Measurements from ENCODE around the gene SLC30A7.
"Not testable (repeated sequence)": the region's sequence is repeated elsewhere in the genome, so short reads cannot be mapped to it uniquely, and the experiment has no call there.

Gene SLC30A7, protein sequence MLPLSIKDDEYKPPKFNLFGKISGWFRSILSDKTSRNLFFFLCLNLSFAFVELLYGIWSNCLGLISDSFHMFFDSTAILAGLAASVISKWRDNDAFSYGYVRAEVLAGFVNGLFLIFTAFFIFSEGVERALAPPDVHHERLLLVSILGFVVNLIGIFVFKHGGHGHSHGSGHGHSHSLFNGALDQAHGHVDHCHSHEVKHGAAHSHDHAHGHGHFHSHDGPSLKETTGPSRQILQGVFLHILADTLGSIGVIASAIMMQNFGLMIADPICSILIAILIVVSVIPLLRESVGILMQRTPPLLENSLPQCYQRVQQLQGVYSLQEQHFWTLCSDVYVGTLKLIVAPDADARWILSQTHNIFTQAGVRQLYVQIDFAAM

DNA sequence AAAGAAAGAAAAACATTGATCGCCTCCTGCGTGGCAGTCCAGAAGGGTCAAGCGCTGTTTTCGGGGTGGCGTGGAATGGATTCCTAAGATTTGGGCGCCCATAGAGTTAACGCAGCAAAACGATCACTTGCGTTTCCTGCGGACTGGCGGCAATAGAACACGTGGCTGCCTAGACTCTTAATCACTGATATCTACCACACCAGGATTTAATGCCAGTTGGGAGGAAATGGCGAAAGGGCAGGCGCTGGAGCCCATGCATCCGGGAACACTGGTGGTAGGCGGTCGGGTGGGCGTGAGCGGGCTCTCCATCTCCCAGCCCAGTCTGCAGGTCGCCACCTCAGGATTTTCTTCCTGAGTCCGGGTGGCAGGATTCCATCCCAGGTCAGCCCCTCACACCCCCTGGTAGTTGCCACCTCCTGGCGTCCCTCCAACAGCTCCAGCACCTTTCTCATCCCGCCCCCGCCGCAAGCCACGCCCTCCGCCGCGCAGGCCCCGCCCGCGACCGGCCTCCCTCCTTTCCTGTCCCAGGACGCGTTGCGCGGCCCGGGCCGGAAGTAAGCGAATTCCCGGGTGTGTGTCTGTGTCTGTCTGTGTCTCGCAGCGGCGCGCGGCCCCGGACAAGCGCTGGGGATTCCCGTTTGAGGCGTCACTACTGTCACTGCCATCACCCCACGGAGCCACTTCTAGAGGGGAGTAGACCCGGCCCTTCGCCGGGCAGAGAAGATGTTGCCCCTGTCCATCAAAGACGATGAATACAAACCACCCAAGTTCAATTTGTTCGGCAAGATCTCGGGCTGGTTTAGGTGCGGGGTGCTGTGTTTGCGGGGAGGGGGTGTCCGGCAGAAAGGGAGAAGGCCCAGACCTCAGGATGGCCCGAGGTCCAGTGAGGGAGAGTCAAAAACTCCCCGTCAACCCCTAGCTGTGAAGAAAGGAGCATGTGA is at the start of gene SLC30A7:
TSS of gene SLC30A7 (plus strand) at position 551 of the 941 bp plus-strand sequence. CDS start at position 724, 173 bp downstream.
- DNase-seq: peak; percentile 96

DNA sequence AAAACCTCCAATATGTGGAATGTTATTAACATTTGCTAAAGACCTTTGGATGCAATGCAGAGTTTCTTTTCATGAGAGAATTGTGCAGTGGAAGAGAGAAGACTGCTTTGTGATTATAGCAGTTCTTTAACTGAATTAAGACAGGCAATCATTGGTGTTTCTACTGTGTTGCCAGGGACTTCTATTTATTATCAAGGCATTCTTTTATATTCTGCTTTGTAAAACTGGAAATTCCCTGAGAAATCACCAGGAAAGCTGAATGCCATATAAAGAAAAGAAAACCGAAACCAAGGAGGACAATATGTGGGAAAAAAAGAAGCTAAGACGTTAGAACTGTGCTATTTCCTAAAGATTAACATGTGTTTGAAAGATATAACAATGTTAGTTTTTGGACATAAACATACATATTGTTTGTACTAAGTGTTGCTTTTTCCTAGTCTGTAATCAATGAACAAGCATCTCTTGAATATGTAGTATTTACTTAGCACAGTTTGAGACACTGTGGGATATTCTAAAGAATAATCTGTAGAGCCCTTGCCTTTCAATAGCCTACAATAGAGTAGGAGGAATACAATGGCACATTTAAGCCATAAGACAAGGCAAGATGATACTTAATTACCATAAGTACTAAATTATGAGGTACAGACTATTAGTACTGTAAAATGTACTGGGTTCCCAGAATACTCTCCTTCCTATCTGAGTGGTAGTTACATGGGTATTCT is 48.4 kb upstream of the SLC30A7 start:
- DNase-seq: no peak

DNA sequence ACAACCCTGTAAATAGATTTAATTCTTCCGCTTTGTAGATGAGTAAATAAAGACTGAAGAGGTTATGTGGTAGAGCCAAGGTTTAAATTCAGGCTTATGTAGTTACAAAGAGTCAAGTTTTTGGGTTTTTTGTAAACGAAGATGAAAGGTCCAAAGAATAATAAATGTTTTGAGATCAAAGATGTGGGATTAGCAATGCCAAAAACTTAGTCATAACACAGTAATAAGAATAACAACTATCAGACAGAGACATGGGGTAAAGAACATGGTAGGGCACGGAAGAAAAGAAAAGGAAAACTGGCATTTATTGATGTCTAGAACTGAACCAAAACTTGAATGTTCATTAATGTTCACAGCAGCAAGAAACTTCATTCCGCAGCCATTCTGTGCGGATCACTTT is 44.2 kb upstream of the SLC30A7 start:
- no peak for DNase-seq

DNA sequence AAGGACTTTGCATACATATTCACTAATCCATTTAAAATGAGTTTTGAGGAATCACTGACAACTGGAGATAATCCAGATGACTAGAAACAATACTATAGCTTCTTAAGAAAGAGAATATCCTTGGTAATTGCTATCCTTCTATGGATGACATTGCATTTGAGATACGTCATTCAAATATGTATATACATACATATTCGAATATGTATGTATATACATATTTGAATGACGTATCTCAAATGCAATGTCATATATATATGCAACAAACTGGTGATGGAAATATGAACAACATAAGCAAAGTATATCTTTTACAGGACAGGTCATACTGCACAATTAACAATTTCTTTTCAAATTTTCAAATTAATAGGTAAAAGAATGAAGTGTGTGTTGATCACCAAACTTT is 42.9 kb upstream of the SLC30A7 start:
- DNase-seq: no peak

DNA sequence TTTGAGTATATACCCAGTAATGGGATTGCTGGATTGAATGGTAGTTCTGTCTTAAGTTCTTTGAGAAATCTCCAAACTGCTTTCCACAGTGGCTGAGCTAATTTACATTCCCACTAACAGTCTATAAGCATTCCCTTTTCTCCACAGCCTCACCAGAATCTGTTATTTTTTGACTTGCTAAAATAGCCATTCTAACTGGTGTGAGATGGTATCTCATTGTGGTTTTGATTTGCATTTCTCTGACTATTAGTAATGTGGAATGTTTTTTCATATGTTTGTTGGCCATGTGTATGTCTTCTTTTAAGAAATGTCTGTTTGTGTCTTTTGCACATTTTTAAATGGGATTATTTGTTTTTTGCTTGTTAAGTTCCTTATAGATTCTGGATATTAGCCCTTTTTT is 40.8 kb upstream of the SLC30A7 start:
- DNase-seq: not testable (repeated sequence)

DNA sequence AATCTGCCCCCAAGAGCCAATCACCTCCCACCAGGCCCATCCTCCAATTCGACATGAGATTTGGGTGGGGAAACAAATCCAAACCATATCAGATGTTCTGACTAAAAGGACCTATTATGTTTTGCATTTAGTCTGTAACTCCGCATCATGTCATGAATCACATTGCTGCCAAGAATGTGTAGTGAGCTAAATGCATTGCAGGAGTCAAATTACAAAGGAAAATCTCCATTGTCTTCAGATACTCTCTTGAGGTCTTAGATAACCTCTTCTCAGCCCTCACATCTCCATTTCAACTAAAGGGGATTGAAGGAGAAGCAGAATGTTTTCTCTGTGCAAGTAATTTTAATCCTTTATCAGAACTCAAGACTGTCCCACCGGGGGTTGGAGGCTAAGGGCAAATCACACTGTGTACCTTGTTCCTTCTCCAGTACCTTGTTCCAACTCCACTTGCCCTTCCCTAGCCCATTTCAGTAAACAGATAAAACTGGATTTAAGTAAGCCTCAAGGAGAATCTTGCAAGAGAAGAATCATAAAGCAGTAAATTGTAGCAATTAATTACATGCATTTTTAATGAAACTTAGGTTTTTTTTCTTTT is 35.4 kb upstream of the SLC30A7 start:
- DNase-seq: no peak

DNA sequence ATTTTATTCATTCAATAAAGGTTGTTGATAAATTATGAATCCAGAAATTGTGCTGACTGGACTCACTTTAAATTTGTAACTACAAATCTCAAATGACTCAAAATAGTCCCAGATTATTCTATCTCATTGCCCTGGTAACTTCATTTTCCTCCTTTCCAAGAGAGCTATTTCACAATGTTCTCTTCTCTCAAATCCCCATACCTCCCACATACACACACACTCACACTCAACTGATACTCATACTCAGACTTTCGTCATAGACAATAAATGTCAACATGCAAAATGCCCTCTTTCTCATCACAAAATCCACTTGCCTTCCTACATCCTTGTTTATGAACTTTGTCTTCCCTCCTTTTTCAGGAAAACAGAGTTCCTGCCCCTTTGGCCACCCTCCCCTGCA is 34.5 kb upstream of the SLC30A7 start:
- DNase-seq: no peak

DNA sequence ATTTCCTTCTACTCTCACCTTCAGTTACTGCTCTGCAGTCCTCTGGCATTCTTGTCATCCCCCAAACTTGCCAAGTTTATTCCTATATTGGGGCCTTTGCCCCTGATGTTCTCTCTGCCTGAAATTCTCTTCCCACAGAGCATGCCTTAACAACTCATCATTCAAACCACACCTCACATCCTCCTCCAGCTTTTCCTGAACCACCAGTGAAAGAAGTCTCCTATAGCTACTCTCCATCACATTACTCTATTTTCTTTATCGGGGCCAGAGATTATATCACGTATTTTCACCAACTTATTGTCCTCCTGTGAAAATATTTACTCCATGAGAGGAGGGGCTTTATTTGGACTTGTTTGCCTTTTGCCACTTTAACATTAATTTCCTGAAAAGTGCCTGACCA is 33.3 kb upstream of the SLC30A7 start:
- no peak for DNase-seq

DNA sequence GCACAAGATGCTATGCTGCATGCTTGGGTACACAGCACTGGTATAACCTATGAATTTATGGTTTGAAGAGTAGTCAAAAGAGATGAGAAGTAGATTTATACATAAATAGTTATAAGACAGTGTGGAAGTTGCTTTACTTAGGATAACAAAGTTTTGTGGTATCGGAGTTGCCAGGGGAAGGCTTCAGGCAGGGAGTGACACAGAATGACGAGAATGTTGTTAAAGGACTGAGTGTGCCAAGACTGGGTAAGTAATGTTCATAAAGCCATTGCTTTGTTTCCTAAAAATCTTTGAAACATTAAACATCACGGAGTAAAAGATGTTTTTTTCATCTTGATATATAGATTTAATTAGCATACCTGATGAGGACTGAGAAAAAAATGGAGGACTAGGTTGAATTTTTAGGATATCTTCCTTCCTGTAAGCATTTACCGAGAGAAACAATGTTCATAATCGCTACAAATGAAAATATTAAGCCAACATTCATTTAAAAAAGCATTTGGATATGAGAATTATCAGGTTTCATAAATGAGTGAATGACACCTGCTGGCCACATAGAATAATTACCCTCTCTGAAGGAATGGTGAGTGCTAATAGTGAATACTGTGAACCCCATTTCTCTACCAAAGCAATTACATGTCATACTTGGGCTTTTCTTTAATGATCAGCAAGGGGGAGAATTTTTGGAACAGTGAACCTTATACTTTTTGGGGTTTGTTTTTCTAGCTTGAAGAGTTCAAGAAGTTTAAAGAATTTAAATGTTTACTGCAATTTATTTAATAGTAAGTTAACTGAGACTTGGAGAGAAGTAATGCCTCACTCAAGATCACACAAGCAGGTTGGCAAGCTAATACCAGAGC is 29.6 kb upstream of the SLC30A7 start:
- no peak for DNase-seq

DNA sequence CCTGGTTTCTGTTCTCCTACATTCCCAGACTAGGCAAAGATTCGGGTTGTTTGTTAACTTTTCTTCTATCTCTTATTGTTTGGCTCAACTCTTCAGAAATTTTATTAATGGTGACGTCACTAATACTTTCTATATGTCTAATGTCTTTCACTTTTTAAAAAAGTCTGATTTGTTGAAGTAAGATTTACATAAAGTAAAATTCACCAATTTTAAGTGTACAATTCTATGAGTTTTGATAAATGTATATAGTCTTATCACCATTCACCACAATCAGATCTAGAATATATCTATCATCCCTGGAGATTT is 29.0 kb upstream of the SLC30A7 start:
- DNase-seq: no peak

DNA sequence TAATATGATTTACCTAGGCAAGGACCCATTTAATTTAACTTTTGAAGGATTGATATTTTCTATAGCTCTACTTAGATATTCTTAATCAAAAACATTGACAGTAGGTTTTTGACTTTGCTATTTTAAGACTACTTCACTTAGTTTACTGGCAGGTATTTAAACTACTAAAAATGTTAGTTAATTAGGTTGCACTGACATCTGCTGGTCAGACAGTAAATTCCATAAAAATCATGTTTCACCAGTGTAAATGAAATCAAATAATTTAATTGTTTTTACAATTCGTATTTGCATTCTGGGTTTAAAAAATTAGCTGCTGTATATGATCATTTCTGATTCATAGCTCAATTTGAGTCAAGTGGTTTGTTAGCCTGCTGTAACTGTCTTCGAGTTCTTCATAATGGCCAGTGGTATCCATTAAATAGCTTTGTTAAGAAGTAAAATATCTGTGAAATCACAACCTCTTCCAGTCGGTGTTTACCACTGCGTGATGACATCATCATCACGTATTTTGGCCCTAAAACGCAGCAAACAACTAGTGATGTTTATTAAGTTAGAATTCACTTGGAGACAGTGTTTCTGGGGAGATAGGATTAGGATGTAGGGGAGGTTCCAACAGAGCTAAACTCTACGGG is 27.4 kb upstream of the SLC30A7 start:
- no peak for DNase-seq

DNA sequence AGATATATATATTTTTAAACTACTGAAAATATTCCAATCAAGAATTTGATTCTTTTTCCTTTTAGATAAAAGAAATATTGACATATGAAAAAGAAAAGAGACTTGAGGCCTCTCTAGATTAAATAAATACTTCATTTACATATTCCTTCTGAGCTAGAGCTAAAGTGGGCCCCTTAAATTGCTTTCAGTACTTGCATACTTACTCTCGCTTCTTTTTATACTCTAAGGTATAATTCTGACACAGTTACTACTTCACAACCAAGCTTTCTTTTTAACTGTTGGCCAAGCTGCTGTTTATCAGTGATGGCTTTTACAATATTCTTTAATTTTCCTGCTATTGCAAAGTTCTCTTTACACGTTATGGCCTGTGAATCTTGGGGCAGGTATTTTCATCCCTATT is 25.9 kb upstream of the SLC30A7 start:
- DNase-seq: no peak

DNA sequence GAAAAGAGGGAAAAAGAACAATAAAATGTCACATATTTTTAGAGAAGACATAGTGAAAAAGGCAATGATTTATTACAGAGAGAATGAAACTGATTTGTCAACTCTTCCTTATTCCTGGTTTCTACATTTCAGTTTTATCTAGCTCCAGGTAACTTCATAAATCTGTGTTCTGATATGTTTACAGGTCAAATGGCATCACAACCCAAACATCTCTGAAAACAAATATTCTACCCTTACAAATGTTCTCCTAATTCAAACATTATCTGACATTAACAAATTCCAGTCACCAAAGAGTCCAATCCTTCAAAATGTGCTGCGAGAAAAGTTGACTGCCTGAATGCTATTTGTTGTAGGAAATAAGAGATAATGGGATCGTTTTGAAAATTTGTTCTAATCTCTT is 21.5 kb upstream of the SLC30A7 start:
- no peak for DNase-seq

DNA sequence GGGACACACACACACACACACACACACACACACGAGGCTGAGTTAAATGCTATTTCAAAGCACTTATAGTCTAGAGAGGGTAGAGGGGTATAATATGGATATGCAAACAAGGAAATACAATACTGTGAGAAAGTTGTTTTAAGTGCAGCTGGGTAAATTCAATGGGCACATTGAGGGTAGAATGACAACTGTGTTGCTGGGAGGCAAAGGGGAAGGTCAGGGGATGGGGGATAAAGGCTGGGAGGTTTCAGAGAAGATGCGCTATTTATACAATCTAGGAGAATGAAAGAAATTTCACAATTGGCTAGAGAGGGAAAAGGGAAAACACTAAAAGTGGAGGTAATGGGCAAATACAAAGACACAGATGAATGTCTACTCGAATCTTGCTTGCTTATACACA is 20.7 kb upstream of the SLC30A7 start:
- DNase-seq: no peak

DNA sequence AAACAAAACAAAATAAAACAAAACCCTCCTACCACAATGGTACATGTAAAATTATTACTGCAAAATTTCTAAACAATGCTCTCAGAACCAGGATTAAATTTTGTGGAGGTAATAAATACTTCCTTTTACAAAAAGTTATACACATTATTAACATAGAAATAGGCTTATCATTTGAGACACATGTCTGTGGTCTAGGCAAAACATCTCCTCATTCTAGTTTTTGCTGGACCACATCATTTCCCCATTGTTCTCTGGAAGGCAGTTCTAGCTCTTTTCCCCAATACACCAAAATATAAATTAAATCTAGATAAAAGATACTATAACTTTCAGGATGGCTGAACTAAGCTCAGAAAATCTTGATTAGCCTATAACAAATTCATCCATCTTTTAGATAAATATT is 19.6 kb upstream of the SLC30A7 start:
- no peak for DNase-seq

DNA sequence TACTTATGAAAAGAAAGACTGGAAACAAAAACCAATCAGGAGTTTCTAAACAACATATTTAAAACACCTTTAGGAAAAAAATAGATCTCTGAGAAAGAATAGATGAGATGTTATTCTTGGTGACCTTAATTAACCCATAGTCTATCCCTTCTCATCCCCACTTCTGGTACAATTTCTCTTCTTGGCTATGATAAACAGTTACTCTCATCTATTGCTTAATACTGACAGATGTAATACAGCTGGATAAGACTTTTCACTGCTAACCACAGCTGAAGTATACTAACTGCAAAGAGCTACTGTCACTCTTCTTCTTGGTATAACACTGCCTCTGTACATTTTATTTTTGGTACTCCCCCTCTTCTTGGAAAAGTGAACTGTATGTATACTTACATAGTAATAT is 16.5 kb upstream of the SLC30A7 start:
- DNase-seq: no peak

DNA sequence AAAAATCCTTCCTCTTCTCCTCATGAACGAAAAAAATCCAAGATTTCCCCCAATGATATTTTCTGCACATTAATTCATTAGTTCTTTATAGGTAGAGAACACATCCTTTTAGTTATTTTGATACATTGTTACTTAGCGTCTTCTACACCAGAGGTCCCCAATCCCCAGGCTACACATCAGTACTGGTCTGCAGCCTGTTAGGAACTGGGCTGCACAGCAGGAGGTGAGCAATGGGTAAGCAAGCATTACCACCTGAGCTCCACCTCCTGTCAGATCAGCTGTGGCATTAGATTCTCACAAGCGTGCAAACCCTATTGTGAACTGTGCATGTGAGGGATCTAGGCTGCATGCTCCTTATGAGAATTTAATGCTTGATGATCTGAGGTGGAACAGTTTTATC is 14.2 kb upstream of the SLC30A7 start:
- no peak for DNase-seq

DNA sequence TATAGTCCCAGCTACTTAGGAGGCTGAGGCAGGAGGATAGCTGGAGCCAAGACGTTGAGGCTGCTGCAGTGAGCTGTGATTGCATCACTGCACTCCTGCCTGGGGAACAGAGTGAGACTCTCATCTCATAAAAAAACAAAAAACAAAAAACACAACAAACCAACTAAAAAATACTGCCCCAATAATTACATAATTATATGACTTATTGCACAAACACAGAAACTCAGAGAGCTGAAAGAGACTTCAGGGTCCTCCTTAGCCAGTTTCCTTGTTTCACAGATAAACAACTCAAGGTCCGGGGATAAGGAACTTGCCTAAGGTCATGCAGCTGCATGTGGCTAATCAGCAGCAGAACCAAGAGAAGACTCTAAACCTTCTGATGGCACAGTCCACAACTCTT is 13.2 kb upstream of the SLC30A7 start:
- no peak for DNase-seq

DNA sequence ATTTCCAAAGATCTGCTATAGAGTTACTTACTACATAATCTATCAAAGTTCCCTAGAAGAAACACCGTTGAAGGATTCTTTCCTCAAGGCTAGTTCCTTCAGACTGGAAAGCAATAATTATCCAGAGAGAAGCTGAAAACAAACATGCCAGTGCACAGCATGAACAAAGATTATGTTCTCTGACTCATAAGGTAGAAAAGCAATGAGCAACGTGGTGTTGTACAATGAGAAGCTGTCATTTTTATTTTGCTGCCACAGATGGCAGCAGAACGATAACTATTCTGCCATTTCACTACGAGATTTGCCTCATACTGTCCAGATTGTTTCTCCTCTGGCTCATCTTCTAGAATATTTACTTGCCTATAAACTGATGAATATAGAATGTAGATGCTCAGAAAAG is 11.9 kb upstream of the SLC30A7 start:
- DNase-seq: no peak

DNA sequence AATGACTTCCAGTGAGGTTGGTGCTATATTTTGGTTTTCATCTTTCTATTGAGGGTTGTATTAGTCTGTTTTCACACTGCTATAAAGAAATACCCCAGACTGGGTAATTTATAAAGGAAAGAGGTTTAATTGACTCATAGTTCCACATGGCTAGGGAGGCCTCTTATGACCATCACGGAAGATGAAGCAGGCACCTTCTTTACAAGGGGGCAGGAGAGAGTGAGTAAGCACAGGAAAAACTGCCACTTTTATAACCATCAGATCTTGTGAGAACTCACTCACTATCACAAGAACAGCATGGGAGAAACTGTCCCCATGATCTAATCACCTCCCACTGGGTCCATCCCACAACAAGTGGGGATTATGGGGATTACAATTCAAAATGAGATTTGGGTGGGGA is 6.9 kb upstream of the SLC30A7 start:
- not testable (repeated sequence) for DNase-seq

DNA sequence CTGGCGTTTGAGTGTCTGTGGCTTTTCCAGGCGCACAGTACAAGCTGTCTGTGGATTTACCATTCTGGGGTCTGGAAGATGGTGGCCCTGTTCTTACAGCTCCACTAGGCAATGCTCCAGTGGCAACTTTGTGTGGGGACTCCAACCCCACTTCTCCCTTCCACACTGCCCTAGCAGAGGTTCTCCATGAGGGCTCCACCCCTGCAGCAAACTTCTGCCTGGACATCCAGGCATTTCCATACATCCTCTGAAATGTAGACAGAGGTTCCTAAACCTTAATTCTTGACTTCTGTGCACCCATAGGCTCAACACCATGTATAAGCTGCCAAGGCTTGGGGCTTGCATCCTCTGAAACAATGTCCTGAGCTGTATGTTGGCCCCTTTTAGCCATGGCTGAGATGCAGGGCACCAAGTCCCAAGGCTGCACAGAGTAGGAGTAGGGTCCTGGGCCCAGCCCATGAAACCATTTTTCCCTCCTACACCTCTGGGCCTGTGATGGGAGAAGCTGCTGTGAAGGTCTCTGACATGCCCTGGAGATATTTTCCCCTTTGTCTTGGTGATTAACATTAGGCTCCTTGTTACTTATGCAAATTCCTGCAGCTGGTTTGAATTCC is 5.9 kb upstream of the SLC30A7 start:
- not testable (repeated sequence) for DNase-seq

All from CD4-positive, alpha-beta T cell treated with Interleukin-6 for 4 hours (primary cell).